CD4-positive, alpha-beta memory T cell (primary cell): ENCODE data around the gene TXNL4B. TPM values are rescaled to one million over a fixed set of nuclear protein-coding genes. Genes with fewer than 3 reads are reported as not detected.

Source experiments
- CTCF ChIA-PET: fragments of 350-600 bp; sonication (Branson Sonifier 250); formaldehyde crosslinking; loops from one replicate; lab custom pipeline; 2021; ENCODE audit warnings: inconsistent platforms; ENCODE audit not compliant: partially characterized antibody; lab: Charles Lee
- POLR2A ChIA-PET: fragments of 350-600 bp; sonication (Branson Sonifier 250); formaldehyde crosslinking; loops from one replicate; lab custom pipeline; 2021; ENCODE audit not compliant: partially characterized antibody; lab: Charles Lee
- DNase-seq, 5 donors: peaks; one replicate each; pipeline versions ENCODE4 v3.0.0 to v3.0.0-alpha.2; 2020 to 2022; ENCODE audit warnings: mixed read lengths in 1 of 5
- H3K27ac ChIP-seq: one replicate; pipeline ENCODE4 v1.7.0; 2013; ENCODE audit warnings: low read depth, low read length
- H3K27me3 ChIP-seq: 2 replicates; pipeline ENCODE4 v1.7.0; 2013; ENCODE audit warnings: mild to moderate bottlenecking, low read length, moderate library complexity; ENCODE audit not compliant: insufficient read depth
- H3K36me3 ChIP-seq: 2 replicates; pipeline ENCODE4 v1.7.0; 2013; ENCODE audit warnings: mild to moderate bottlenecking, low read length, moderate library complexity; ENCODE audit not compliant: insufficient read depth
- H3K4me1 ChIP-seq: 2 replicates; pipeline ENCODE4 v1.7.0; 2013; ENCODE audit warnings: mild to moderate bottlenecking, low read length, moderate library complexity; ENCODE audit not compliant: insufficient read depth
- H3K4me3 ChIP-seq, 2 donors: one replicate each; pipeline ENCODE4 v1.7.0; 2013; ENCODE audit warnings: low read length in 2 of 2, mild to moderate bottlenecking in 1 of 2
- H3K9me3 ChIP-seq, 2 donors: one replicate each; pipeline ENCODE4 v1.7.0; 2013; ENCODE audit warnings: low read length in 2 of 2, control low read depth in 1 of 2; ENCODE audit not compliant: control insufficient read depth in 1 of 2
- H3K27ac Mint-ChIP-seq, 7 donors: one replicate each; pipeline ENCODE4 v1.8.0; 2020 to 2021; ENCODE audit warnings: mixed read lengths in 7 of 7, mild to moderate bottlenecking in 6 of 7, inconsistent platforms in 3 of 7, moderate library complexity in 3 of 7
- H3K27me3 Mint-ChIP-seq, 2 donors: one replicate each; pipeline ENCODE4 v1.8.0; 2020 to 2021; ENCODE audit warnings: mixed read lengths in 2 of 2
- H3K36me3 Mint-ChIP-seq, 2 donors: one replicate each; pipeline ENCODE4 v1.8.0; 2020 to 2021; ENCODE audit warnings: mixed read lengths in 2 of 2, inconsistent platforms in 1 of 2, mild to moderate bottlenecking in 1 of 2
- H3K4me1 Mint-ChIP-seq, 4 donors: one replicate each; pipeline ENCODE4 v1.8.0; 2020 to 2021; ENCODE audit warnings: mixed read lengths in 4 of 4, mild to moderate bottlenecking in 1 of 4
- H3K4me3 Mint-ChIP-seq, 8 donors: one replicate each; pipeline ENCODE4 v1.8.0; 2020 to 2021; ENCODE audit warnings: mixed read lengths in 8 of 8, mild to moderate bottlenecking in 7 of 8, moderate library complexity in 6 of 8, inconsistent platforms in 3 of 8
- H3K9me3 Mint-ChIP-seq, 8 donors: one replicate each; pipeline ENCODE4 v1.8.0; 2020 to 2021; ENCODE audit warnings: mixed read lengths in 8 of 8, mild to moderate bottlenecking in 5 of 8, inconsistent platforms in 3 of 8, moderate library complexity in 1 of 8
- intact Hi-C: fragments of 100-400 bp; cut with micrococcal nuclease; formaldehyde crosslinking; loops from one replicate; pipeline ENCODE4 v1.15.1; 2023
- polyA plus RNA-seq, 2 donors: library from polyadenylated mRNA; unstranded; fragments of 300-500 nt; fragmentation: Illumina TruSeq; gene quantifications; one replicate each; pipeline ENCODE4 v1.2.3, GENCODE V29; 2021
- total RNA-seq, 2 experiments: library from RNA; stranded (reverse); gene quantifications; one replicate each; pipeline ENCODE4 v1.2.3, GENCODE V29; 2021

Gene TXNL4B
- total and polyA plus RNA-seq, 4 experiments from 2014 or later = 11.3 to 26.1 (median 18.1) TPM

DNA sequence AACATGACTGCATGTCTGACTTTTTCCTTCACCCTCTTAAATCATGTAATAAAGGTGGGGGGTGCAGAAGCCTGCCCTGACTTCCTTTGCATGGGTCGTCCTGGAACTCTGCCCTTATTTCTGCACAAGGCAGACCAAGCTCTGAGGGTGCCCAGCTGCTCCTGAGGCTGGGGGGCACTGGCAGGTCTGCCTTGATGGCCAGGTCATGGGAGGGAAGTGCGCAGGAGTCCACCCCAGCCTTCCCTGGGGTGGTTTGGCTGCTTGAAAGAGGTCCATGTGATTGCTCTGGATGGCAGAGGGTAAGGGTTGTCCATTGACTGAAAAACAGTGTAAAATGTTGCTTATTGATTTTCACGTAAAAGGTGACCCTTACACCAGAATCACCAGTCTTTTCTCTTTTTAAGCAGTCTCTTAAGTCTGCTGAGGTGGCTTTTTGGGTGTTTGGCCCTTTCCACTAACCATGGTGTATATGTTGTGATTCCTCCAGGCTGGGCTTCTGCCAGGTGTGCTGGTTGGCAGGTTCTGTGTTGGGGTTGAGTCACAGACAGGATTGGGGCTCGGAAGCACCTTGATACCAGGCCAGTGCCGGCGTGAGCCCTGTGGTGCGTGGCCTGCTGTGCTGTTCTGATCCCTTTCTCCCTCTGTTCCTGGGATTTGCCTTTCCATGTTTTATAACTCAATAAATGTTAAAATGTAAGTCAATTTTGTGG, 19.6 kb upstream of the TXNL4B start:
- CTCF ChIA-PET = interaction anchor here (0.9 to 2.5 kb wide), 3 partner anchors 10 to 13 kb away, joined by 3 to 8 read pairs (median 3); no protein-coding TSS in a partner anchor
- H3K27ac Mint-ChIP-seq = peak overlapping the region in 1 of 7 donors; percentile 61
- Histone ChIP-seq H3K27me3 (no peaks in the 10 kb centered on the region), H3K9me3 (no peaks in the 10 kb centered on the region), H3K4me1 (no peaks in the 10 kb centered on the region), H3K36me3 (peaks cover 42% of the 10 kb centered on the region), H3K27ac (no peak overlapping the region), H3K4me3 (no peak overlapping the region)
- no peaks in the 10 kb centered on the region for H3K4me1 Mint-ChIP-seq
- H3K9me3 Mint-ChIP-seq = peaks cover 0 to 2% (median 0%) of the 10 kb centered on the region in 8 donors
- no peak for DNase-seq
- H3K36me3 Mint-ChIP-seq = peaks cover 42 to 56% of the 10 kb centered on the region in 2 donors
- no peaks in the 10 kb centered on the region for H3K27me3 Mint-ChIP-seq
- intact Hi-C loops = no loop called here
- POLR2A ChIA-PET = no interaction called here
- H3K4me3 Mint-ChIP-seq = no peak overlapping the region

DNA sequence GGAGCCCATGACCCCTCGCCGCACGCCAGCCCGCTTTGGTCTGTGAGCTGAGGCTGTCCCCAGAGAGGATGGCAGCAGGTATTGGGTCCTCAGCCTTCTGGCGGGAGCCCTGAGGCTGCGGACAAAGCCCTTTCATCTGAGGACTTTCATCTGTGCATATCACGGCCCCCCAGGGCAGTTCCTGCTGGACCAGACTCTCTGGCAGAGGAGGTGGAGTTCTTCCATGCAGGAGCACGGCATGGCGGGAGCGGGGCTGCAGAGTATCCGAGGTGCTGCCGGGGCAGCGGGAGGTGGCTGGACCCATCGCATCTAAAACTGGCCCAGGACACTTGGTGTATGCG, 19.0 kb upstream of the TXNL4B start:
- ChIA-PET POLR2A (no interaction called here), CTCF (no interaction called here)
- H3K4me3 Mint-ChIP-seq = no peak overlapping the region
- H3K27me3 Mint-ChIP-seq = no peaks in the 10 kb centered on the region
- Histone ChIP-seq H3K27me3 (no peaks in the 10 kb centered on the region), H3K4me3 (no peak overlapping the region), H3K4me1 (no peaks in the 10 kb centered on the region), H3K9me3 (no peaks in the 10 kb centered on the region), H3K27ac (no peak overlapping the region), H3K36me3 (peaks cover 48% of the 10 kb centered on the region)
- no peak overlapping the region for H3K27ac Mint-ChIP-seq
- peaks cover 0 to 2% (median 0%) of the 10 kb centered on the region in 8 donors for H3K9me3 Mint-ChIP-seq
- H3K4me1 Mint-ChIP-seq = no peaks in the 10 kb centered on the region
- intact Hi-C loops = no loop called here
- H3K36me3 Mint-ChIP-seq = peaks cover 46 to 62% of the 10 kb centered on the region in 2 donors
- DNase-seq = no peak

DNA sequence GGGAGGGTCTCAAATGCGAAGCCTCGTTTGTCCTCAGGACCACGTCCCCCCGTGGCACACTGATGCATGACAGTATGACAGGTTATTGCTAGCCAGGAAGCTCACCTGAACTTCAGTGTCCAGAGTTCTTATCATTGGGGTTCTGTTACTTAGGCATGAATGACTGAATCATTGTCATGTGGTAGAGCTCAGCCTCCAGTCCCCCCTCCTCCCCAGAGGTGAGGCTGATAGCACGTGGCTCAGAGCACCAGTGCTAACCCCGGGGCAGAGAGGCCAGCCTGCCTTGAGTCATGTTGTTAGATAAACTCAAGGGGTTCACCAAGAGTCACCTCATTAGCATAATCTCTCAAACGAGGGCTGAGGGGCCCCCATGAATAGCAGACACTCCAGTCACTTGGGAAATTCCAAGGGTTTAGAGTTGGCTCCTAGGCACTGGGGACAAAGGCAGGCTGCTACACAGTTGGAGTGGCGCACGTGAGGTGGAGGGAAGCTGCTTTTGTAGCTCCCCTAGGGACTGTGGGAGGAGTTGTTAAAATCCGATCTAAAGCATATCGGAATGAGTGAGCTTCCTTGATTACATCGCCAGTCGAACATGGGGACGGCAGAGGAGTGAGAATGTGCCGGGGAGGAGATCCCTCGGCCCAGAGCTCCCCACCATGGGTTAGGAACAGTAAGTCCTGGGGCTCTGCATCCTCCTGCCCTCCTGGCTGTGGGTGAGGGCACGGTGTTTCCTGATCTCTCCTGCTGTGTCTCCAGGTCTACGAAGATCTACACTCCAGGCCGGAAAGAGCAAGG, 18.4 kb upstream of the TXNL4B start:
- H3K4me1 ChIP-seq = no peaks in the 10 kb centered on the region
- peaks cover 0 to 2% (median 0%) of the 10 kb centered on the region in 8 donors for H3K9me3 Mint-ChIP-seq
- H3K36me3 ChIP-seq = peaks cover 54% of the 10 kb centered on the region
- intact Hi-C loops = no loop called here
- H3K9me3 ChIP-seq = no peaks in the 10 kb centered on the region
- peaks cover 52 to 68% of the 10 kb centered on the region in 2 donors for H3K36me3 Mint-ChIP-seq
- no peak overlapping the region for H3K4me3 Mint-ChIP-seq
- DNase-seq = no peak
- no peaks in the 10 kb centered on the region for H3K27me3 Mint-ChIP-seq
- H3K27ac ChIP-seq = no peak overlapping the region
- H3K27ac Mint-ChIP-seq = no peak overlapping the region
- no peaks in the 10 kb centered on the region for H3K27me3 ChIP-seq
- no peak overlapping the region for H3K4me3 ChIP-seq
- no peaks in the 10 kb centered on the region for H3K4me1 Mint-ChIP-seq
- ChIA-PET POLR2A (no interaction called here), CTCF (no interaction called here)

DNA sequence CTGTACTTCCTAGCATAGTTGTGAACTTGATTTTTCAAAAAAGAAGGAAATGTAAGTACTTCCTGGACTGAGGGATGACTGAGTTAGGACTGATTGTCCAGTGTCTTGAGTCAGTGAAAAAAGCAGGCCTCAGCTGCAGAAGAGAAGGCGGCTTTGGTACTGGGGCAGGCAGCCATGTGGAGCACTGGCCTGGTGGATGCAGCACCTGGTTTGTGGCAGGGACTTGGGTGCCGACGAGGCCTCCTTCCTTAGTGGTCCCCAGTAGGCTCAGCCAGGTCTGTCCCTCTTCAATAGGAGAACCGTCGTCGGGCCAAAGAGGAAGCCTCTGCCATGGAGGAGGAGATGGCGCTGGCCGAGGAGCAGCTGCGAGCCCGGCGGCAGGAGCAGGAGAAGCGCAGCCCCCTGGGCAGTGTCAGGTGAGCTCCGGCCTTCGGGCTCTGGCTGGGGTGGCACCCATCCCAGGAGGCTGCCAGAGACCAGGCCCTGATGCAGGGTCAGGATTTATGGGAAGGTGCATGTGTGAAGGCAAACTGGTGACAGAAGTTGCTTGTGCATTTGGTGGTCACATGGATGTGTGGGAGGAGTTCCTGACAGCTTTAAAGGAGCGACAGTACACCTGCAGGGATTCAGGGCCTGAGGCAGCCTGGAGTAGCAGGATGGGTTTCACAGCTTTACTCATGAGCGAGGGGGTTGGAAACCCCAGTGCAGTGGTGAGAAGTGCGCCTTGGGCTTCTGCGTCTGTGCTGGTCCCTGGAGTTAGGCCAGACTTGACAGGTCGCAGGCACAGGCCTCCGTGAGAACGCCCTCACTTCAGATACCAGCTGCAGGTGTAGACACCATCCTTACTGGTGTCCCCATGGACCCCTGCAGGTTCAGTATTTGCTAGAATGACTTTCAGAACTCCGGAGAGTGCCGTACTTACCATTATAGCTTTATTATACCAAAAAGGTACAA, 17.5 kb upstream of the TXNL4B start:
- peaks cover 0 to 2% (median 0%) of the 10 kb centered on the region in 8 donors for H3K9me3 Mint-ChIP-seq
- H3K27ac Mint-ChIP-seq = no peak overlapping the region
- Histone ChIP-seq H3K36me3 (peaks cover 62% of the 10 kb centered on the region), H3K9me3 (no peaks in the 10 kb centered on the region), H3K27ac (no peak overlapping the region), H3K4me1 (no peaks in the 10 kb centered on the region), H3K27me3 (no peaks in the 10 kb centered on the region), H3K4me3 (no peak overlapping the region)
- no peak overlapping the region for H3K4me3 Mint-ChIP-seq
- H3K4me1 Mint-ChIP-seq = no peaks in the 10 kb centered on the region
- POLR2A ChIA-PET = no interaction called here
- no peaks in the 10 kb centered on the region for H3K27me3 Mint-ChIP-seq
- H3K36me3 Mint-ChIP-seq = peaks cover 58 to 77% of the 10 kb centered on the region in 2 donors
- DNase-seq = no peak
- CTCF ChIA-PET = no interaction called here
- intact Hi-C loops = no loop called here

DNA sequence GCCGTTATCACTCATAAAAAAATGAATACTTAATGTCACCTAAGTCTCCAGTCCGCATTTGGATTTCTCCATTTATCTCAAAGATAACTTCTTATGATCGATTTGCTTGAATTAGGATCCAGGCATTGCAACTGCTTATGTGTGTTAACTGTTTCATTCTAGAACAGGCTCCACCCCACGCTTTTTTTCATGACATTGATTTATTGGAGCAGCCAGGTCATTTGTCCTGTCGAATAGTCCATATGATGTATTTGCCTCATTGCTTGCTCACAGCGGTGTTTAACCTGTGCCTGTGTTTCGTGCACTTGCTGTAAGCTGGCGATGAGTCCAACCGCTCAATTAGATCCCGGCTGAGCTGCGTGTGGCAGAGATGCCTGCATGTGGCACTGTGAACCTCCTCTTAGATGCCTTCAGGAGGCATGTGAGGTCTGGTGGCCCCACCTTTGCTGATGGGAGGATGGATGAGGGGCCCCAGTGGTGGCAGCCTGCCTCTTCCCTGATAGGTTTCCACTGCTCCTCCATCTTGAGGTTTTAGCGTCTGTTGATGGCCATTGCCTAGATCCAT, 16.6 kb upstream of the TXNL4B start:
- no peaks in the 10 kb centered on the region for H3K27me3 ChIP-seq
- intact Hi-C loops = no loop called here
- Mint-ChIP-seq H3K4me1 (no peaks in the 10 kb centered on the region), H3K27me3 (no peaks in the 10 kb centered on the region), H3K27ac (no peak overlapping the region), H3K9me3 (peaks cover 0 to 2% (median 0%) of the 10 kb centered on the region in 8 donors), H3K36me3 (peaks cover 66 to 84% of the 10 kb centered on the region in 2 donors), H3K4me3 (no peak overlapping the region)
- H3K36me3 ChIP-seq = peaks cover 71% of the 10 kb centered on the region
- CTCF ChIA-PET = no interaction called here
- no peaks in the 10 kb centered on the region for H3K4me1 ChIP-seq
- H3K4me3 ChIP-seq = no peak overlapping the region
- no peaks in the 10 kb centered on the region for H3K9me3 ChIP-seq
- POLR2A ChIA-PET = no interaction called here
- DNase-seq = no peak
- H3K27ac ChIP-seq = no peak overlapping the region

DNA sequence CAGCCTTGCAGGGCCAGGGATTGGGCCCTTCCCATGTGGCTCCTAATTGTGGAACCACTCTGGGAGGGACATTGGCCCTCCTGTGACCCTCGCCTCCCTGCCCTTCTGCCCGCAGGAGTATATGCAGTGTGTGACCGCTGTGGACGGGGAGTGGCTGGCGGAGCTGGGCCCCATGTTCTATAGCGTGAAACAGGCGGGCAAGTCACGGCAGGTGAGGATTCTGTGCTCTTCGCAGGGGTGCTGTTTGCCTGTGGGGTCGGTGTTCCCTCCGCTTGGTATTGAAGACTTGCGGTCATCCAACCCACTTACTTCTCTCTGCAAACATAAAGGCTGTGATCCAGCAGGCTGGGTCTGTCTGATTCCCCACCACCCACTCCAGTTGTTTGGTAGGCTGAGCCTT, 15.9 kb upstream of the TXNL4B start:
- Histone ChIP-seq H3K4me3 (no peak overlapping the region), H3K27me3 (no peaks in the 10 kb centered on the region), H3K4me1 (no peaks in the 10 kb centered on the region), H3K27ac (no peak overlapping the region), H3K9me3 (no peaks in the 10 kb centered on the region), H3K36me3 (peaks cover 79% of the 10 kb centered on the region)
- Mint-ChIP-seq H3K27ac (no peak overlapping the region), H3K4me3 (no peak overlapping the region), H3K36me3 (peaks cover 72 to 91% of the 10 kb centered on the region in 2 donors), H3K27me3 (no peaks in the 10 kb centered on the region), H3K9me3 (peaks cover 0 to 2% (median 0%) of the 10 kb centered on the region in 8 donors), H3K4me1 (no peaks in the 10 kb centered on the region)
- intact Hi-C loops = no loop called here
- CTCF ChIA-PET = no interaction called here
- no peak for DNase-seq
- POLR2A ChIA-PET = no interaction called here
